Uterine smooth muscle cell (primary cell): ENCODE measurements around the gene TMEM86B. TPM values are rescaled to one million over a fixed set of nuclear protein-coding genes. Genes with fewer than 3 reads are reported as not detected.

ENCODE experiments used
- total RNA-seq: library from RNA; depleted of rRNA; stranded (reverse); fragments of >200 nt; gene quantifications from 2 replicates; pipeline ENCODE4 v1.2.3, GENCODE V29; 2014

Gene TMEM86B, protein sequence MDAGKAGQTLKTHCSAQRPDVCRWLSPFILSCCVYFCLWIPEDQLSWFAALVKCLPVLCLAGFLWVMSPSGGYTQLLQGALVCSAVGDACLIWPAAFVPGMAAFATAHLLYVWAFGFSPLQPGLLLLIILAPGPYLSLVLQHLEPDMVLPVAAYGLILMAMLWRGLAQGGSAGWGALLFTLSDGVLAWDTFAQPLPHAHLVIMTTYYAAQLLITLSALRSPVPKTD
- total RNA-seq: 1.6 and 1.7 TPM in 2 replicates

DNA sequence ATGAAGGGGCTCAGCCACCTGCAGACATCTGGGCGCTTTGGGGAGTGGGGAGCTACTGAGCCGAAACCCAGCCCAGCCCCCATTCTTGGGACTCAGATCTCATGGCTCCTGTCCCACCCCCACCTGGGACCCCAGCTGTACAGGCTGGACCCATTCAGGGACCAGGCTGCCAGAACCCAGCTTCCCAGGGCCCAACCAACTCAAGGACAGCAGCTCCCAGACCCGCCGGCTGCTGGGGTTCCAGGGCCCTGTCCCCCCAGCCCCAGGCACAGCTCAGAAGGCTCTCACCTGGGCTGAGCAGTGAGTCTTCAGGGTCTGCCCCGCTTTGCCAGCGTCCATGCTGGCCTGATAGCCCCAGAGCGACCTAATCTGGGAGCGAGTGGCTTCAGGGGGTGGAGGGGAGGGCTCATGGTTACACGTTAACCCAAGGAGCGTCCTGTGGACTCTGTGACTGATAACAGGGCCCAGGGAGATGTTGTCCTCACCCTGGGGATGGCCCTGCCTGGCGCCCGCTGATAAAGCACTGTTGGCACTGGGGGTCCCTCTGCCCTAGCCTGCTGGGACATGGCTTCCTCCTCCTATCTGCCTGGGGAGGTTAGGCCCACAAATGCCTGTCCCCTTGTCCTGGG, at the start of gene TMEM86B:
Gene TMEM86B, minus strand, starts transcription at position 361 of the 629 bp plus-strand sequence. Its CDS starts 22 bp downstream, at position 339.

DNA sequence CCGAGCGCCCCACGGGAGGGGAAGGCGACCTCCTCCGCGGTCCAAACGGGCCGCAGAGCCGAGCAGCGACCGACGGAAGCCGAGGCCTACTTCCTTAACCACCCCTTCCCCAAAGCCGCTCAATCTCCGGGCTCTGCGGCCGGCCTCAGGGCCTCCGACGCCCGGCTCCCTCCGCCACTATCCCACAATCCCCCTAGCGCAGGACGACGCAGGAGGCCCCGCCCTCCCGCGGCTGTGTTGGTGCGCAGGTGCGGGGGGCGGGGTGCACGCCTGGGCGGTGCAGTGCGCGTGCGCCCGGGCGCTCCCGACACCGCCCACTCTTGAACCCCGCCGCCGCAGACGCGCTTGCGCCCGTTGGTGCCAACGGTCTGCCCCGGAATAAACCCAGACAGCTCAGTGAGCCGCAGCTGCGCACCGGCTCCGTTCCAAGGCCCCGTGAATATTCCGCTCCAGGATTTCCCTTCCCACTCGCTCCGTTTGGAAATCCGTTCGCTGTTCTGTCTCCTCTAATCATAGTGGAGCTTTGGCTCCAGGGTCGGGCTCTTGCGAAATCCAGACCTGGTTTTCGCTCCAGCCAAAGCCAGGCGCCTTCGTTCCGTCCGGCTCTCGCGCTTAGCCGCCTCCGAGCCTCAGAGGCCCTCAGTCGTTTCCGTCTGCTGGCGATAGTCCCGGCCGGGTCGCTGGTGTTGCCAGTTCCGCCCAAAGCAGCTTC, 30.4 kb upstream of the TMEM86B start, which contains the start of gene PPP6R1:
Gene PPP6R1, minus strand, starts transcription at position 190 of the 712 bp plus-strand sequence. CDS start 11,914 bp downstream, outside the sequence.

DNA sequence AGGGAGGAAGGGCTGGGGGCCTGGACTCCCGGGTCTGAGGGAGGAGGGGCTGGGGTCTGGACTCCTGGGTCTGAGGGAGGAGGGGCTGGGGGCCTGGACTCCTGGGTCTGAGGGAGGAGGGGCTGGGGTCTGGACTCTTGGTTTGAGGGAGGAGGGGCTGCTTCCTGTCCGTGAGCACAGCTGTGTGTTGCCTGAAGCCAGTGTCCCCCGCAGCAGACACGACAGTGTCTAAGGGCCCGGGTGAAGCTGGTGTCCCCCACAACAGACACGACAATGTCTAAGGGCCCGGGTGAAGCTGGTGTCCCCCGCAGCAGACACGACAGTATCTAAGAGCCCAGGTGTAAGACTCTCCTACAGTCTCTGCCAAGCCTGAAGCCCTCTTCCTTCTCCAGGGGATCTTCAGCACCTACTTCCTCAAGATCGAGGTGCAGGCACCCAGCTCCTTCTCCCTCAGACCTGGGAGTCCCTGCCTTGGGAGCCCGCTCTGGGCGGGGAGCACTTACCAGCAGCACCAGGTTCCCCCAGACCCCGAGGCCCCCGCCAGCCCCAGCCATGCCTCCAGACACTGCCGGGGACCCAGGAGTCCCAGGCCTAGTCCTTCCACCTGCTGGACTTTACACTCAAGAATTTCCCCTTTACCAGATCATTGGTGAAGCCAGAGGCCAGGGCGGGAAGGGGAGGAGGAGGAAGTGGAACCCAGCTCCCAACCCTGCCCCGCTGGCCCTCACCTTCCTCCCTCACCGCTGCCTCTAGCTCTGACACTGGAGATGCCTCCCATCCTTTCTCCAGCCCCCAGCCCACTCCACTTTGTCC, 19.5 kb downstream of the TMEM86B start, which contains the start of gene PTPRH:
Gene PTPRH, minus strand, starts transcription at position 622 of the 813 bp plus-strand sequence. Its CDS starts 68 bp downstream, at position 554.

DNA sequence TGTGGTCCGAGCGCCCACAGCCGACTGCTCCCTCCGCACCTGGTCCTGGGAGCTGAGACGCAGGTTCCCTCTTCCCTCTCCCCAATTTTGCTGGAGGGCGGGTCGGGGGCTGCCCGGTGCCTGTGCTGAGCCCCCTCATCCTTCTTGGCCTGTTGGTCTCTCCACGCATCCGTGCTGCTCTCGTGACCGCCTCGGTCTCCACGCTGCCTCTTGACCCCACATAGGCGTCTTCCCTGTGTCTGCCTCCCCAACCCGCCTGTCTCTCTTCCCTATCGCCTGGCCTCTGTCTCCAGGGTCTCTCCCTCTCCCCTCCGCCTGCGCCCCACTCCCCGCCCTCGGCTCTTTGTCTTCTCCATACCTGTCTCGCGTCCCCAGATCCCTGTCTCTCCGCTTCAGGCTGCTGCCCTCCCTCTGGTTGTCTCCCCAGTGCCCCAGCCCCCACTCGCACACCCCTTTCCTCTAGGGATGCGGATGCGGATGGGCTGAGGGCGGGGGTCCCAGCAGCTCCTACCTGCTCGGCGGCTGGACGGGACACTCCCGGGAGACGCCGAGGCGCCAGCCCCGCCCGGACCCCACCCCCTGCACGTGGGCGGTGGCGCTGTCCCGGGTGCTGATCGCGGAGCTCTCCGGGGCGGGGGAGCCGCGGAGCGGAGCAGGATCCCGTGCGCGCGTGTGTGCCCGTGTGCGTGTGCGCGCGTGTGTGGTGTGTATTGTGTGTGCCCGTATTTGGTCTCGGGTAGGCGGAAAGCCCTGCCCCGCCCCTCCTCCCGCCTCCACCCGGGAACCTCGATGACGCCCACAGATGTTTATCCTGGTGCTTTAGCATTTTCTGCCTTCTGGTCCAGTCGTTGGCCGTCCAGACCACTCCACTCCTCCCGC, 48.7 kb downstream of the TMEM86B start, which contains the start of gene SYT5:
Gene SYT5, minus strand, starts transcription at position 684 of the 879 bp plus-strand sequence. CDS start 1,248 bp downstream, outside the sequence.

Other genes with a start within 250 kb of the TMEM86B start
- not detected in 2 replicates for gene GP6, start 190.5 kb downstream of the TMEM86B start, total RNA-seq
- gene RDH13, start 165.6 kb downstream of the TMEM86B start, total RNA-seq: 10.7 and 11.0 TPM in 2 replicates
- 0.75 and 1.8 TPM in 2 replicates for gene EPS8L1, start 152.9 kb downstream of the TMEM86B start, total RNA-seq
- gene PPP1R12C, start 111.1 kb downstream of the TMEM86B start, total RNA-seq: 44.6 and 50.9 TPM in 2 replicates
- gene TNNT1, start 79.6 kb downstream of the TMEM86B start, total RNA-seq: 4.1 and 4.5 TPM in 2 replicates
- gene TNNI3, start 71.0 kb downstream of the TMEM86B start, total RNA-seq: not detected in 2 replicates
- 0.33 and 0.75 TPM in 2 replicates for gene DNAAF3, start 62.1 kb downstream of the TMEM86B start, total RNA-seq
- under 0.01 and 0.12 TPM in 2 replicates for gene SYT5, start 48.5 kb downstream of the TMEM86B start, total RNA-seq
- gene PTPRH, start 19.3 kb downstream of the TMEM86B start, total RNA-seq: 7.4 and 15.3 TPM in 2 replicates
- 34.7 and 45.9 TPM in 2 replicates for gene PPP6R1, start 30.3 kb upstream of the TMEM86B start, total RNA-seq
- 32.7 and 45.6 TPM in 2 replicates for gene HSPBP1, start 51.3 kb upstream of the TMEM86B start, total RNA-seq
- gene BRSK1, start 55.2 kb upstream of the TMEM86B start, total RNA-seq: 7.0 and 9.2 TPM in 2 replicates
- not detected in 2 replicates for gene TMEM150B, start 96.6 kb upstream of the TMEM86B start, total RNA-seq
- 6.5 and 12.1 TPM in 2 replicates for gene KMT5C, start 111.1 kb upstream of the TMEM86B start, total RNA-seq
- not detected in 2 replicates for gene COX6B2, start 126.0 kb upstream of the TMEM86B start, total RNA-seq
- gene GARIN5B, start 134.5 kb upstream of the TMEM86B start, total RNA-seq: not detected in 2 replicates
- 6.9 and 8.5 TPM in 2 replicates for gene IL11, start 141.7 kb upstream of the TMEM86B start, total RNA-seq
- gene TMEM190, start 148.1 kb upstream of the TMEM86B start, total RNA-seq: 0.37 TPM in 1 of 2 replicates, not detected in the other
- gene TMEM238, start 155.5 kb upstream of the TMEM86B start, total RNA-seq: 0.33 and 0.75 TPM in 2 replicates
- gene RPL28, start 157.2 kb upstream of the TMEM86B start, total RNA-seq: 393 and 410 TPM in 2 replicates
- gene UBE2S, start 179.0 kb upstream of the TMEM86B start, total RNA-seq: 268 and 487 TPM in 2 replicates
- gene SHISA7, start 214.5 kb upstream of the TMEM86B start, total RNA-seq: not detected in 2 replicates
- 52.5 and 63.2 TPM in 2 replicates for gene ISOC2, start 232.9 kb upstream of the TMEM86B start, total RNA-seq
- not detected in 2 replicates for gene C19orf85, start 236.0 kb upstream of the TMEM86B start, total RNA-seq
- gene ZNF628, start 247.9 kb upstream of the TMEM86B start, total RNA-seq: 1.5 and 1.9 TPM in 2 replicates